CD4-positive, alpha-beta T cell (primary cell): ENCODE results near the gene NKAIN4. TPM values are rescaled to one million over a fixed set of nuclear protein-coding genes. Genes with fewer than 3 reads are reported as not detected.

ENCODE experiments used
- ATAC-seq: fragments of 200-7000 bp; cut with Tn5 transposase; one replicate; pipeline ENCODE4 v1.10.0; 2022; ENCODE audit warnings: mild to moderate bottlenecking; ENCODE audit not compliant: poor library complexity
- CTCF ChIA-PET: fragments of 350-600 bp; sonication (Branson Sonifier 250); formaldehyde crosslinking; loops from one replicate; lab custom pipeline; 2021; ENCODE audit warnings: antibody characterized with exemption, inconsistent platforms; lab: Charles Lee
- POLR2A ChIA-PET: fragments of 350-600 bp; sonication (Branson Sonifier 250); formaldehyde crosslinking; loops from one replicate; lab custom pipeline; 2021; ENCODE audit warnings: antibody characterized with exemption, inconsistent platforms; lab: Charles Lee
- DNase-seq, 14 experiments: peaks; one replicate each; pipeline ENCODE4 v3.0.0-alpha.2; 2013 to 2020; ENCODE audit warnings: mixed read lengths in 2 of 14
- H3K27ac ChIP-seq, 2 donors: one replicate each; pipeline versions ENCODE4 v1.5.1 to v1.7.0; 2013; ENCODE audit warnings: low read length in 2 of 2, low read depth in 1 of 2, mild to moderate bottlenecking in 1 of 2
- H3K27me3 ChIP-seq, 2 experiments: 1 replicate in 1 of 2; 2 replicates in 1 of 2; pipeline versions ENCODE4 v1.6.1 to v1.7.0; 2013; ENCODE audit warnings: low read length in 2 of 2, control low read depth in 1 of 2, mild to moderate bottlenecking in 1 of 2, moderate library complexity in 1 of 2; ENCODE audit not compliant: insufficient read depth in 2 of 2, control insufficient read depth in 1 of 2
- H3K36me3 ChIP-seq: one replicate; pipeline ENCODE4 v1.6.1; 2013; ENCODE audit warnings: low read length, control low read depth; ENCODE audit not compliant: insufficient read depth
- H3K4me1 ChIP-seq: one replicate; pipeline ENCODE4 v1.6.1; 2013; ENCODE audit warnings: low read length, control low read depth; ENCODE audit not compliant: insufficient read depth
- H3K4me3 ChIP-seq: one replicate; pipeline ENCODE4 v1.5.1; 2013; ENCODE audit warnings: mild to moderate bottlenecking, low read length, moderate library complexity
- H3K9me3 ChIP-seq, 2 experiments: 1 replicate in 1 of 2; 2 replicates in 1 of 2; pipeline versions ENCODE4 v1.6.1 to v1.7.0; 2013; ENCODE audit warnings: low read length in 2 of 2, mild to moderate bottlenecking in 2 of 2, control low read depth in 1 of 2, moderate library complexity in 1 of 2; ENCODE audit not compliant: control insufficient read depth in 1 of 2, insufficient read depth in 1 of 2
- H3K27ac Mint-ChIP-seq: one replicate; pipeline ENCODE4 v1.8.0; 2020; ENCODE audit warnings: mixed read lengths
- H3K27me3 Mint-ChIP-seq: one replicate; pipeline ENCODE4 v1.8.0; 2021; ENCODE audit warnings: mixed read lengths
- H3K36me3 Mint-ChIP-seq: one replicate; pipeline ENCODE4 v1.8.0; 2021; ENCODE audit warnings: low read depth, mixed read lengths
- H3K4me1 Mint-ChIP-seq: one replicate; pipeline ENCODE4 v1.8.0; 2021; ENCODE audit warnings: low read depth, mixed read lengths
- H3K4me3 Mint-ChIP-seq: one replicate; pipeline ENCODE4 v1.8.0; 2020; ENCODE audit warnings: mild to moderate bottlenecking, mixed read lengths
- H3K9me3 Mint-ChIP-seq: one replicate; pipeline ENCODE4 v1.8.0; 2020; ENCODE audit warnings: mixed read lengths
- CTCF ChIP-seq: fragments of 200-600 bp; IDR thresholded peaks from one replicate; pipeline ENCODE4 v1.8.0; 2022; ENCODE audit warnings: antibody characterized with exemption, mild to moderate bottlenecking
- intact Hi-C, 2 experiments: fragments of 100-400 bp; cut with DNase I in 1 of 2; cut with micrococcal nuclease in 1 of 2; formaldehyde crosslinking; loops; one replicate each; pipeline versions ENCODE4 v1.15.1 to v1.9.0; 2023 to 2025; cut with DNase I, micrococcal nuclease
- total RNA-seq, 174 experiments: library from RNA in 2 of 174; stranded (reverse) in 2 of 174; gene quantifications; one replicate each; pipeline ENCODE4 v1.2.3 and lab custom pipeline; 2021 to 2026

The NKAIN4 gene
- total RNA-seq, 2 experiments from 2014 or later, result not detected

GRCh38 chr20:63274381-63275228, 20.3 kb upstream of the NKAIN4 start:
- Histone ChIP-seq H3K4me3 (no peak overlapping the region), H3K27me3 (no peaks in the 10 kb centered on the region), H3K27ac (no peak overlapping the region), H3K36me3 (peaks cover 42% of the 10 kb centered on the region), H3K4me1 (peaks cover 26% of the 10 kb centered on the region), H3K9me3 (no peaks in the 10 kb centered on the region)
- Mint-ChIP-seq H3K9me3 (no peaks in the 10 kb centered on the region), H3K27ac (no peak overlapping the region), H3K36me3 (peaks cover 33% of the 10 kb centered on the region), H3K4me3 (peak overlapping the region; percentile 72), H3K27me3 (no peaks in the 10 kb centered on the region), H3K4me1 (peaks cover 31% of the 10 kb centered on the region)
- CTCF ChIA-PET, result no interaction called here
- TF ChIP-seq CTCF, result no peak
- POLR2A ChIA-PET, result no interaction called here
- ATAC-seq, result no peak
- no peak for DNase-seq
- intact Hi-C loops, result loop anchor here in 1 of 2 experiments (5.0 kb wide), 3 partner anchors 337 to 867 kb away; partner anchors contain the start of genes CABLES2, GID8 and SLCO4A1

- H3K9me3 ChIP-seq, result no peaks in the 10 kb centered on the region
- peaks cover 26% of the 10 kb centered on the region for H3K4me1 ChIP-seq
- no peak for TF ChIP-seq CTCF
- peaks cover 27% of the 10 kb centered on the region for H3K36me3 Mint-ChIP-seq
- DNase-seq, result no peak
- no peak overlapping the region for H3K27ac ChIP-seq
- peak overlapping the region; percentile 82 for H3K27ac Mint-ChIP-seq
- intact Hi-C loops, result loop anchor here in 1 of 2 experiments (5.0 kb wide), 3 partner anchors 337 to 867 kb away; partner anchors contain the start of genes CABLES2, GID8 and SLCO4A1
- peaks cover 35% of the 10 kb centered on the region for H3K36me3 ChIP-seq
- CTCF ChIA-PET, result interaction anchor here (0.9 kb wide), 1 partner anchor 57 kb away, joined by 3 read pairs; the partner anchor contains the start of gene YTHDF1
- POLR2A ChIA-PET, result interaction anchor here (1.4 to 1.5 kb wide), 2 partner anchors 59 to 172 kb away, joined by 8 to 9 read pairs; no protein-coding TSS in a partner anchor
- no peak for ATAC-seq
- H3K9me3 Mint-ChIP-seq, result no peaks in the 10 kb centered on the region
- H3K27me3 ChIP-seq, result no peaks in the 10 kb centered on the region
- no peaks in the 10 kb centered on the region for H3K27me3 Mint-ChIP-seq
- peaks cover 31% of the 10 kb centered on the region for H3K4me1 Mint-ChIP-seq
- H3K4me3 Mint-ChIP-seq, result peak overlapping the region; percentile 90
- H3K4me3 ChIP-seq, result peak overlapping the region; percentile 80
These were observed 19.5 kb upstream of the NKAIN4 start for GRCh38 chr20:63273635-63274380.

GRCh38 chr20:63273059-63273579, 18.9 kb upstream of the NKAIN4 start:
- ChIA-PET CTCF (interaction anchor here (0.9 kb wide), 1 partner anchor 57 kb away, joined by 3 read pairs; the partner anchor contains the start of gene YTHDF1), POLR2A (interaction anchor here (0.6 to 2.6 kb wide), 8 partner anchors 11 to 865 kb away, joined by 3 to 10 read pairs (median 4); partner anchors contain the start of gene BIRC7)
- Histone ChIP-seq H3K9me3 (no peaks in the 10 kb centered on the region), H3K27ac (no peak overlapping the region), H3K27me3 (no peaks in the 10 kb centered on the region), H3K4me1 (peaks cover 26% of the 10 kb centered on the region), H3K36me3 (peaks cover 28% of the 10 kb centered on the region), H3K4me3 (peak overlapping the region; percentile 80)
- peaks cover 31% of the 10 kb centered on the region for H3K4me1 Mint-ChIP-seq
- DNase-seq (no peak), ATAC-seq (no peak)
- TF ChIP-seq CTCF, result no peak
- no peaks in the 10 kb centered on the region for H3K27me3 Mint-ChIP-seq
- H3K9me3 Mint-ChIP-seq, result no peaks in the 10 kb centered on the region
- intact Hi-C loops, result loop anchor here in 1 of 2 experiments (5.0 kb wide), 3 partner anchors 336 to 866 kb away; partner anchors contain the start of genes CABLES2, GID8 and SLCO4A1
- H3K36me3 Mint-ChIP-seq, result peaks cover 20% of the 10 kb centered on the region
- H3K4me3 Mint-ChIP-seq, result peak overlapping the region; percentile 90
- peak overlapping the region; percentile 82 for H3K27ac Mint-ChIP-seq
